HepG2 (cell line): Measurements from ENCODE around the gene TPGS1. TPM values are rescaled to one million over a fixed set of nuclear protein-coding genes. Genes with fewer than 3 reads are reported as not detected.

Experiments
- AHDC1 ChIP-seq: sonication (generic); formaldehyde crosslinking; IDR thresholded peaks from 2 replicates; pipeline ENCODE4 v1.5.1; 2020; ENCODE audit warnings: mild to moderate bottlenecking, missing genetic modification reagents, borderline replicate concordance
- ATAD3A ChIP-seq: sonication (generic); formaldehyde crosslinking; IDR thresholded peaks from 2 replicates; pipeline ENCODE4 v1.4.0; 2020; ENCODE audit warnings: missing genetic modification reagents
- ATF2 ChIP-seq: sonication (generic); formaldehyde crosslinking; IDR thresholded peaks from 2 replicates; pipeline ENCODE4 v1.4.0; 2020; ENCODE audit warnings: missing genetic modification reagents
- ELK4 ChIP-seq: sonication (generic); formaldehyde crosslinking; IDR thresholded peaks from 2 replicates; pipeline ENCODE4 v1.9.0; 2021; ENCODE audit warnings: missing genetic modification reagents, borderline replicate concordance
- KLF15 ChIP-seq: sonication (generic); formaldehyde crosslinking; IDR thresholded peaks from 2 replicates; pipeline ENCODE4 v1.8.1; 2023; ENCODE audit warnings: borderline replicate concordance, mild to moderate bottlenecking, inconsistent platforms, missing genetic modification reagents, mixed read lengths
- RXRB ChIP-seq: IDR thresholded peaks from 2 replicates; pipeline ENCODE4 v1.6.1; 2016; ENCODE audit warnings: borderline replicate concordance, missing genetic modification reagents, missing compliant biosample characterization
- SNAPC5 ChIP-seq: sonication (generic); formaldehyde crosslinking; IDR thresholded peaks from 2 replicates; pipeline ENCODE4 v1.8.1; 2023; ENCODE audit warnings: mild to moderate bottlenecking, missing genetic modification reagents, borderline replicate concordance
- SNRNP70 ChIP-seq: fragments of 200-400 bp; formaldehyde crosslinking; IDR thresholded peaks from 2 replicates; pipeline ENCODE4 v1.6.1; 2017; ENCODE audit warnings: mild to moderate bottlenecking, low read depth, low read length, moderate library complexity
- ZFP37 ChIP-seq: sonication (generic); formaldehyde crosslinking; IDR thresholded peaks from 2 replicates; pipeline ENCODE4 v1.4.0; 2020; ENCODE audit warnings: missing genetic modification reagents, borderline replicate concordance
- ZFP41 ChIP-seq: sonication (generic); formaldehyde crosslinking; IDR thresholded peaks from 2 replicates; pipeline ENCODE4 v1.4.0; 2020; ENCODE audit warnings: mild to moderate bottlenecking, missing genetic modification reagents, borderline replicate concordance
- ZIK1 ChIP-seq: sonication (generic); formaldehyde crosslinking; IDR thresholded peaks from 2 replicates; pipeline ENCODE4 v1.5.0; 2020; ENCODE audit warnings: mild to moderate bottlenecking, low read depth, missing genetic modification reagents, borderline replicate concordance
- ZNF33B ChIP-seq: sonication (generic); formaldehyde crosslinking; IDR thresholded peaks from 2 replicates; pipeline ENCODE4 v1.5.1; 2020; ENCODE audit warnings: mild to moderate bottlenecking, missing genetic modification reagents
- ZNF580 ChIP-seq: IDR thresholded peaks from 2 replicates; pipeline ENCODE4 v1.6.1; 2016; ENCODE audit warnings: low read depth, borderline replicate concordance
- ZNF644 ChIP-seq: IDR thresholded peaks from 2 replicates; pipeline ENCODE4 v1.6.1; 2016; ENCODE audit warnings: low read depth
- ZNF674 ChIP-seq: sonication (generic); formaldehyde crosslinking; IDR thresholded peaks from 2 replicates; pipeline ENCODE4 v1.5.0; 2020; ENCODE audit warnings: low read depth, mild to moderate bottlenecking, missing genetic modification reagents
- ZNF710 ChIP-seq: sonication (generic); formaldehyde crosslinking; IDR thresholded peaks from 2 replicates; pipeline ENCODE4 v1.5.0; 2020; ENCODE audit warnings: mild to moderate bottlenecking, missing genetic modification reagents, borderline replicate concordance
- ZNF790 ChIP-seq: sonication (generic); formaldehyde crosslinking; IDR thresholded peaks from 2 replicates; pipeline ENCODE4 v1.8.0; 2022; ENCODE audit warnings: missing genetic modification reagents, mild to moderate bottlenecking, borderline replicate concordance
- polyA plus RNA-seq, 8 experiments: library from polyadenylated mRNA; depleted of rRNA in 3 of 8; stranded (reverse) in 7 of 8; unstranded in 1 of 8; fragments of >200 nt; fragmentation: Illumina TruSeq in 4 of 8; extraction: Trizol in 4 of 8; gene quantifications; 2 replicates each; pipeline versions ENCODE4 v1.2.1 to v1.2.3, GENCODE V29; 2011 to 2016; ENCODE audit warnings: low read depth in 4 of 8, missing spikeins in 1 of 8, mixed read lengths in 1 of 8; ENCODE audit not compliant: insufficient read depth in 1 of 8
- total RNA-seq, 5 experiments: library from RNA; depleted of rRNA; stranded (reverse); fragments of >200 nt; fragmentation: Illumina TruSeq; extraction: Trizol; gene quantifications; 2 replicates each; pipeline ENCODE4 v1.2.3, GENCODE V29; 2016; ENCODE audit warnings: low read depth in 1 of 5

TPGS1 gene
- total and polyA plus RNA-seq, 2 of the 13 experiments (the other 11 are each of a cell fraction or from before 2014, with no cell fraction given): 1.1 to 6.2 TPM

- TF ChIP-seq ATAD3A (CRISPR knock-in tag): no peak
- no peak for TF ChIP-seq SNRNP70
- TF ChIP-seq SNAPC5 (CRISPR knock-in tag): no peak
- no peak for TF ChIP-seq KLF15
- no peak for TF ChIP-seq ZNF33B
- no peak for TF ChIP-seq ELK4 (CRISPR knock-in tag)
- 0 out of 2 replicates have a peak, but pooled peaks have one; percentile 26 for TF ChIP-seq ATF2 (CRISPR knock-in tag)
- no peak for TF ChIP-seq ZNF644 (CRISPR knock-in tag)
- peak; percentile 54; the same call in 1 of the 2 replicates for TF ChIP-seq AHDC1 (CRISPR knock-in tag)
- 0 out of 2 replicates have a peak, but pooled peaks have one; percentile 62 for TF ChIP-seq ZNF580 (CRISPR knock-in tag)
- no peak for TF ChIP-seq ZFP41 (CRISPR knock-in tag)
- TF ChIP-seq ZNF710 (CRISPR knock-in tag): no peak
- peak; percentile 64; the same call in 1 of the 2 replicates for TF ChIP-seq ZFP37 (CRISPR knock-in tag)
- no peak for TF ChIP-seq ZNF790 (CRISPR knock-in tag)
- TF ChIP-seq RXRB (CRISPR knock-in tag): peak; percentile 77
- TF ChIP-seq ZNF674 (CRISPR knock-in tag): no peak
- no peak for TF ChIP-seq ZIK1 (CRISPR knock-in tag)
Observed at GRCh38 chr19:506404-507285, 652 bp upstream of the TPGS1 start (continued).
